ENCODE results near the gene RETREG2. TPM values are rescaled to one million over a fixed set of nuclear protein-coding genes. Genes with fewer than 3 reads are reported as not detected.

The RETREG2 gene
- total RNA-seq, 1 experiment from 2014 or later = 63.7 TPM

DNA sequence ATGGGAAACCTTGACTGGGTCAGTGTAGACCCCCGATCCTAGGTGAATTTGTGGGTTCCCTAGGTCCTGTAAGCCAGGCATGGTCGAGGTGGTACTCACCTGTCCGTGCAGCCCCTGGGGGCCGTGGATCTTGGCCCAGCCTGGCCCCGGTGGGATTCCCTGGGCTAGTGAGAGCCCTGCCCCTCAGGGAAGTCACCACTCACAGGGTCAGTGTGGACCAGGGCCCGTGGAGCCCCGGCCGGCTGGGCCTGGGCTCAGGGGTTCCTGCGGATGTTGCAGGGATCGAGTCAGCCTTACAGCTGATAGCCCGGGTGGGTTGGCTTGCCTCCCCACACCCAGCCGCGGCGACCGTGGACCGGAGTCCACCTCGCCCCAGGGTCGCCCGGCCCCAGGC is 50.8 kb downstream of the RETREG2 start:
- POLR2A ChIA-PET = interaction anchor here (1.0 to 1.9 kb wide), 4 partner anchors 17 to 45 kb away, joined by 3 to 7 read pairs (median 4); partner anchors contain the start of genes GLB1L and STK16

DNA sequence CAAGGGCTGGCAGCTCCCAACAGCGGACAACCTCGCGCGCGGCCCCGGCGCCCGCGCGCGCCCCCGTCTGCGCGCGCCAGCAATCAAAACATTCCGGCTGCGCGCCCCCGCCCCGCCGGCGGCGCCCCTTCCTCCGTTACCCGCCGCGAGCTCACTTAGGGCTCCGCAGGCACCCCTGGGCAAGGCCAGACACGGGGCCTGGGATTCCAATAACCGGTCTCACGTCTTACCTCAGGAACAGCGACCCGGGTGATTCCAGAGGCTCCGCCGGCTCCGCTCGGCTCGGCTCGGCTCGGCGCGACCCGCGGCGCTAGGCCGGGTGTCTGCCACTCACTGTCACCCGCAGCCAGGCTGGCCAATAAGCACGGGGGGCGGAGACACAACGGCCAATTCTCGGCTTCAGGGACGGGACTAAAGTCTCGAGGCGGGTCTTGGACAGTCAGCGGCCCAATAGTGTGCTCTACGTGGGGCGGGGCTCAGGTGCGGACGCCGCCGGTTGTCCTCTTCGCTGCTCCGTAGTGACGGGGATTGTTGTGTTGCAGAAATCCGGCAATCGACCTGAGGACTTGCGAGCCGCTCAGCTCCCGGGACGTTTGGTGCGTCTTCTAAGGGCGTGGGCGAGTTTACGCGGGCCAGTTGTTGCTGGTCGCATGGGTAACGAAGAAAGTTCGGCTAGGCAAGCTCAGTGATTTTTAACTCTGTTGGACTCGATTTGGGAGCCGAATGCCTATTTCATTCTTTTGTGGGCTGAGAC is 51.4 kb downstream of the RETREG2 start, which contains the start of the genes ANKZF1 and ATG9A:
Gene ANKZF1, plus strand, starts transcription at position 502 of the 754 bp plus-strand sequence. CDS start 452 bp downstream, outside the sequence.
Gene ATG9A, minus strand, starts transcription at position 332 of the 754 bp plus-strand sequence. CDS start 1,612 bp downstream, outside the sequence.
- H3K27me3 ChIP-seq (ENCODE audit: insufficient read depth, low read length) = no peaks in the 10 kb centered on the region
- H4K20me1 ChIP-seq (ENCODE audit: insufficient read depth) = no peaks in the 10 kb centered on the region
- ChIA-PET RAD21 (ENCODE audit: low non-redundant PET in 1 of 2, low total read pairs in 2 of 2, uncharacterized antibody in 2 of 2, unreplicated experiment in 2 of 2) (no interaction called here), POLR2A (interaction anchor here (1.0 to 1.9 kb wide), 4 partner anchors 16 to 45 kb away, joined by 3 to 7 read pairs (median 4); partner anchors contain the start of genes GLB1L and STK16), CTCF (interaction anchor here (0.9 to 2.4 kb wide), 3 partner anchors 45 to 249 kb away, joined by 3 to 12 read pairs (median 3); no protein-coding TSS in a partner anchor)
- H3K4me2 ChIP-seq (ENCODE audit: low read length) = peak within 1 kb of the TSS; percentile 95
- no peaks in the 10 kb centered on the region for H3K9me2 ChIP-seq (ENCODE audit: insufficient read depth)
- no peaks in the 10 kb centered on the region for H3K9me3 ChIP-seq (ENCODE audit: control insufficient read depth in 1 of 2, insufficient read depth in 1 of 2, low read depth in 1 of 2, low read length in 2 of 2)
- H3K79me2 ChIP-seq (ENCODE audit: insufficient read depth, low read length) = peaks cover 27% of the 10 kb centered on the region
- peaks cover 6 to 18% of the 10 kb centered on the region in 2 experiments; a peak in 3 of 4 replicates for H3K4me1 ChIP-seq (ENCODE audit: control insufficient read depth in 1 of 2, insufficient read depth in 2 of 2, low read length in 2 of 2)
- peak within 1 kb of the TSS; percentile 79 to 98 for H3K4me3 ChIP-seq (replicated peaks in 1 of 2; ENCODE audit: low read depth in 1 of 2, low read length in 2 of 2)
- H3K27ac ChIP-seq (ENCODE audit: low read depth, low read length) = peak within 1 kb of the TSS; percentile 78
- peaks cover 21 to 35% of the 10 kb centered on the region in 2 experiments; a peak in 3 of 4 replicates for H3K36me3 ChIP-seq (ENCODE audit: control insufficient read depth in 1 of 2, insufficient read depth in 2 of 2, low read length in 2 of 2)
- no TSS peak for BruUV-seq (replicated peaks)
- H2AFZ ChIP-seq (ENCODE audit: low read depth, low read length, poor library complexity, severe bottlenecking) = no peak within 1 kb of the TSS
- ATAC-seq (peak; percentile 98), DNase-seq (ENCODE audit: low read depth, low spot score) (peak; percentile 96)
- peak within 1 kb of the TSS; percentile 85 for H3K9ac ChIP-seq (ENCODE audit: low read length)
- intact Hi-C loops (cut with micrococcal nuclease) = loop anchor here (1.0 to 5.0 kb wide), 2 partner anchors 45 to 68 kb away; no protein-coding TSS in a partner anchor
- TF ChIP-seq CBX3 (IDR thresholded peaks at IDR 0.05; ENCODE audit: low read depth) (no peak), CTCF (IDR thresholded peaks at IDR 0.05 in 2 of 3, conservative IDR thresholded peaks at IDR 0.05 in 1 of 3; ENCODE audit: borderline replicate concordance in 1 of 3, insufficient read depth in 1 of 3, low read depth in 2 of 3, low read length in 2 of 3) (no peak), SRF (IDR thresholded peaks at IDR 0.05; ENCODE audit: low read depth) (no peak), FOSL1 (IDR thresholded peaks at IDR 0.05; ENCODE audit: low read depth) (no peak), JUND (IDR thresholded peaks at IDR 0.05) (no peak; the same call in 1 of the 2 replicates), EGR1 (IDR thresholded peaks at IDR 0.05; ENCODE audit: low read depth) (peak; percentile 85), ZNF274 (IDR thresholded peaks at IDR 0.05; ENCODE audit: low read depth, low read length) (no peak), ZFX (IDR thresholded peaks at IDR 0.05) (peak; percentile 91), SP1 (IDR thresholded peaks at IDR 0.05; ENCODE audit: low read depth) (peak; percentile 98), CEBPB (IDR thresholded peaks at IDR 0.05; ENCODE audit: low read depth) (no peak), SIN3A (IDR thresholded peaks at IDR 0.05; ENCODE audit: low read depth) (peak; percentile 97), ELF1 (IDR thresholded peaks at IDR 0.05; ENCODE audit: borderline replicate concordance, low read depth) (no peak), EZH2 (IDR thresholded peaks at IDR 0.05) (no peak), POLR2A (IDR thresholded peaks at IDR 0.05; ENCODE audit: borderline replicate concordance, extremely low read depth, insufficient read depth, insufficient read length) (peak; percentile 78)
- TF ChIP-seq, protein P1, sequence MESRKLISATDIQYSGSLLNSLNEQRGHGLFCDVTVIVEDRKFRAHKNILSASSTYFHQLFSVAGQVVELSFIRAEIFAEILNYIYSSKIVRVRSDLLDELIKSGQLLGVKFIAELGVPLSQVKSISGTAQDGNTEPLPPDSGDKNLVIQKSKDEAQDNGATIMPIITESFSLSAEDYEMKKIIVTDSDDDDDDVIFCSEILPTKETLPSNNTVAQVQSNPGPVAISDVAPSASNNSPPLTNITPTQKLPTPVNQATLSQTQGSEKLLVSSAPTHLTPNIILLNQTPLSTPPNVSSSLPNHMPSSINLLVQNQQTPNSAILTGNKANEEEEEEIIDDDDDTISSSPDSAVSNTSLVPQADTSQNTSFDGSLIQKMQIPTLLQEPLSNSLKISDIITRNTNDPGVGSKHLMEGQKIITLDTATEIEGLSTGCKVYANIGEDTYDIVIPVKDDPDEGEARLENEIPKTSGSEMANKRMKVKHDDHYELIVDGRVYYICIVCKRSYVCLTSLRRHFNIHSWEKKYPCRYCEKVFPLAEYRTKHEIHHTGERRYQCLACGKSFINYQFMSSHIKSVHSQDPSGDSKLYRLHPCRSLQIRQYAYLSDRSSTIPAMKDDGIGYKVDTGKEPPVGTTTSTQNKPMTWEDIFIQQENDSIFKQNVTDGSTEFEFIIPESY (IDR thresholded peaks at IDR 0.05; ENCODE audit: extremely low read depth, insufficient replicate concordance, low read length) = peak; percentile 76

More for the DNA sequence above, 50.8 kb downstream of the RETREG2 start:
- Histone ChIP-seq H3K27ac (ENCODE audit: low read depth, low read length) (peak overlapping the region; percentile 78), H4K20me1 (ENCODE audit: insufficient read depth) (no peaks in the 10 kb centered on the region), H3K9me3 (ENCODE audit: control insufficient read depth in 1 of 2, insufficient read depth in 1 of 2, low read depth in 1 of 2, low read length in 2 of 2) (no peaks in the 10 kb centered on the region), H3K27me3 (ENCODE audit: insufficient read depth, low read length) (no peaks in the 10 kb centered on the region), H3K9me2 (ENCODE audit: insufficient read depth) (no peaks in the 10 kb centered on the region), H3K79me2 (ENCODE audit: insufficient read depth, low read length) (peaks cover 27% of the 10 kb centered on the region), H3K4me3 (replicated peaks in 1 of 2; ENCODE audit: low read depth in 1 of 2, low read length in 2 of 2) (peak overlapping the region; percentile 79 to 98), H3K36me3 (ENCODE audit: control insufficient read depth in 1 of 2, insufficient read depth in 2 of 2, low read length in 2 of 2) (peaks cover 21 to 34% of the 10 kb centered on the region in 2 experiments; a peak in 3 of 4 replicates), H3K4me2 (ENCODE audit: low read length) (peak overlapping the region; percentile 95), H3K4me1 (ENCODE audit: control insufficient read depth in 1 of 2, insufficient read depth in 2 of 2, low read length in 2 of 2) (peaks cover 6 to 18% of the 10 kb centered on the region in 2 experiments; a peak in 3 of 4 replicates), H2AFZ (ENCODE audit: low read depth, low read length, poor library complexity, severe bottlenecking) (no peak overlapping the region), H3K9ac (ENCODE audit: low read length) (peak overlapping the region; percentile 85)
- CTCF ChIA-PET = interaction anchor here (1.4 to 2.4 kb wide), 2 partner anchors 66 to 249 kb away, joined by 3 to 12 read pairs; no protein-coding TSS in a partner anchor
- no TSS peak for BruUV-seq (replicated peaks)
- intact Hi-C loops (cut with micrococcal nuclease) = loop anchor here (1.0 to 5.0 kb wide), 2 partner anchors 45 to 68 kb away; no protein-coding TSS in a partner anchor
- RAD21 ChIA-PET (ENCODE audit: low non-redundant PET in 1 of 2, low total read pairs in 2 of 2, uncharacterized antibody in 2 of 2, unreplicated experiment in 2 of 2) = no interaction called here
- TF ChIP-seq RAD21 (IDR thresholded peaks at IDR 0.05; ENCODE audit: low read depth) = no peak
- TF ChIP-seq POLR2AphosphoS5 (IDR thresholded peaks at IDR 0.05; ENCODE audit: low read depth, low read length) = peak; percentile 50
- no peak for TF ChIP-seq ZFX (IDR thresholded peaks at IDR 0.05)
- ATAC-seq = peak; percentile 27
- DNase-seq (ENCODE audit: low read depth, low spot score) = no peak

Measured in HCT116 (cell line).